ENCODE results near the gene PDE9A.

PDE9A gene

DNA sequence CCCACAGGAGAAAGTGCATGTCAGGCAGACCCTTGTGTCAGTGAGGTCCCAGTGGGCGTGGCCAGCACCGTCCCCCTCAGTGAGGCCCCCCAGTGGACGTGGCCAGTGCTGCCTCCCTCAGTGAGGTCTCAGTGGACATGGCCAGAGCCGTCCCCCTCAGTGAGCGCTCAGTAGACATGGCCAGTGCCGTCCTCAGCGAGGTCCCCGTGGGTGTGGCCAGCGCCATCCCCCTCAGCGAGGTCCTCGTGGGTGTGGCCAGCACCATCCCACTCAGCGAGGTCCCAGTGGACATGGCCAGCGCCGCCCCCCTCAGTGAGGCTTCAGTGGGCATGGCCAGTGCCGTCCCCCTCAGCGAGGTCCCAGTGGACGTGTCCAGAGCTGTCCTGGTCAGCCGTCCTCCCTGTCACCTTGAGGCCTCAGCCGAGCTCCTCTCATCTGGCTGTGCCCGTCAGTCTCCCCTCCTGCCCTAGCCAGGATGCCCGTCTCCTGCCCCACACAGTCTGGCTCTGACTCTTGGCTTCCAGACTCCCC is 35.5 kb downstream of the PDE9A start:
- no peak for TF ChIP-seq NFIC (IDR thresholded peaks at IDR 0.05)
- no peak for TF ChIP-seq TEAD4 (IDR thresholded peaks at IDR 0.05)
- TF ChIP-seq, protein P1, sequence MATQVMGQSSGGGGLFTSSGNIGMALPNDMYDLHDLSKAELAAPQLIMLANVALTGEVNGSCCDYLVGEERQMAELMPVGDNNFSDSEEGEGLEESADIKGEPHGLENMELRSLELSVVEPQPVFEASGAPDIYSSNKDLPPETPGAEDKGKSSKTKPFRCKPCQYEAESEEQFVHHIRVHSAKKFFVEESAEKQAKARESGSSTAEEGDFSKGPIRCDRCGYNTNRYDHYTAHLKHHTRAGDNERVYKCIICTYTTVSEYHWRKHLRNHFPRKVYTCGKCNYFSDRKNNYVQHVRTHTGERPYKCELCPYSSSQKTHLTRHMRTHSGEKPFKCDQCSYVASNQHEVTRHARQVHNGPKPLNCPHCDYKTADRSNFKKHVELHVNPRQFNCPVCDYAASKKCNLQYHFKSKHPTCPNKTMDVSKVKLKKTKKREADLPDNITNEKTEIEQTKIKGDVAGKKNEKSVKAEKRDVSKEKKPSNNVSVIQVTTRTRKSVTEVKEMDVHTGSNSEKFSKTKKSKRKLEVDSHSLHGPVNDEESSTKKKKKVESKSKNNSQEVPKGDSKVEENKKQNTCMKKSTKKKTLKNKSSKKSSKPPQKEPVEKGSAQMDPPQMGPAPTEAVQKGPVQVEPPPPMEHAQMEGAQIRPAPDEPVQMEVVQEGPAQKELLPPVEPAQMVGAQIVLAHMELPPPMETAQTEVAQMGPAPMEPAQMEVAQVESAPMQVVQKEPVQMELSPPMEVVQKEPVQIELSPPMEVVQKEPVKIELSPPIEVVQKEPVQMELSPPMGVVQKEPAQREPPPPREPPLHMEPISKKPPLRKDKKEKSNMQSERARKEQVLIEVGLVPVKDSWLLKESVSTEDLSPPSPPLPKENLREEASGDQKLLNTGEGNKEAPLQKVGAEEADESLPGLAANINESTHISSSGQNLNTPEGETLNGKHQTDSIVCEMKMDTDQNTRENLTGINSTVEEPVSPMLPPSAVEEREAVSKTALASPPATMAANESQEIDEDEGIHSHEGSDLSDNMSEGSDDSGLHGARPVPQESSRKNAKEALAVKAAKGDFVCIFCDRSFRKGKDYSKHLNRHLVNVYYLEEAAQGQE (IDR thresholded peaks at IDR 0.05; ENCODE audit: low read depth): no peak
- no peak for TF ChIP-seq RAD21 (IDR thresholded peaks at IDR 0.05; ENCODE audit: low read depth)
- no peak for TF ChIP-seq FOXM1 (IDR thresholded peaks at IDR 0.05; ENCODE audit: borderline replicate concordance, low read depth)
- TF ChIP-seq TAF1 (IDR thresholded peaks at IDR 0.05; ENCODE audit: low read depth): no peak
- TF ChIP-seq MAX (IDR thresholded peaks at IDR 0.05): no peak
- TF ChIP-seq EGR1 (IDR thresholded peaks at IDR 0.05): no peak
- TF ChIP-seq CEBPB (IDR thresholded peaks at IDR 0.05): no peak
- TF ChIP-seq TCF12 (IDR thresholded peaks at IDR 0.05; ENCODE audit: low read depth): no peak
- no peak for TF ChIP-seq EP300 (IDR thresholded peaks at IDR 0.05; ENCODE audit: borderline replicate concordance)
- no peak for TF ChIP-seq ZBTB7A (IDR thresholded peaks at IDR 0.05; ENCODE audit: low read depth)
- TF ChIP-seq YY1 (IDR thresholded peaks at IDR 0.05; ENCODE audit: low read depth): no peak

- TF ChIP-seq CREB1 (IDR thresholded peaks at IDR 0.05; ENCODE audit: low read depth) (no peak), MAX (IDR thresholded peaks at IDR 0.05) (no peak)
These were observed 37.2 kb downstream of the PDE9A start for GRCh38 chr21:42690586-42690985.

GRCh38 chr21:42691901-42692559 is 38.6 kb downstream of the PDE9A start:
- TF ChIP-seq TEAD4 (IDR thresholded peaks at IDR 0.05) (no peak), MAX (IDR thresholded peaks at IDR 0.05) (no peak), CEBPB (IDR thresholded peaks at IDR 0.05) (no peak), NFIC (IDR thresholded peaks at IDR 0.05) (no peak), YY1 (IDR thresholded peaks at IDR 0.05; ENCODE audit: low read depth) (no peak), ZBTB7A (IDR thresholded peaks at IDR 0.05; ENCODE audit: low read depth) (no peak), EP300 (IDR thresholded peaks at IDR 0.05; ENCODE audit: borderline replicate concordance) (no peak), EGR1 (IDR thresholded peaks at IDR 0.05) (no peak), TAF1 (IDR thresholded peaks at IDR 0.05; ENCODE audit: low read depth) (no peak), RAD21 (IDR thresholded peaks at IDR 0.05; ENCODE audit: low read depth) (no peak), FOXM1 (IDR thresholded peaks at IDR 0.05; ENCODE audit: borderline replicate concordance, low read depth) (no peak), CREB1 (IDR thresholded peaks at IDR 0.05; ENCODE audit: low read depth) (no peak), TCF12 (IDR thresholded peaks at IDR 0.05; ENCODE audit: low read depth) (no peak)
- TF ChIP-seq, protein P2, sequence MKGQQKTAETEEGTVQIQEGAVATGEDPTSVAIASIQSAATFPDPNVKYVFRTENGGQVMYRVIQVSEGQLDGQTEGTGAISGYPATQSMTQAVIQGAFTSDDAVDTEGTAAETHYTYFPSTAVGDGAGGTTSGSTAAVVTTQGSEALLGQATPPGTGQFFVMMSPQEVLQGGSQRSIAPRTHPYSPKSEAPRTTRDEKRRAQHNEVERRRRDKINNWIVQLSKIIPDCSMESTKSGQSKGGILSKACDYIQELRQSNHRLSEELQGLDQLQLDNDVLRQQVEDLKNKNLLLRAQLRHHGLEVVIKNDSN (IDR thresholded peaks at IDR 0.05): no peak
- TF ChIP-seq, protein P1 (IDR thresholded peaks at IDR 0.05; ENCODE audit: low read depth): no peak

DNA sequence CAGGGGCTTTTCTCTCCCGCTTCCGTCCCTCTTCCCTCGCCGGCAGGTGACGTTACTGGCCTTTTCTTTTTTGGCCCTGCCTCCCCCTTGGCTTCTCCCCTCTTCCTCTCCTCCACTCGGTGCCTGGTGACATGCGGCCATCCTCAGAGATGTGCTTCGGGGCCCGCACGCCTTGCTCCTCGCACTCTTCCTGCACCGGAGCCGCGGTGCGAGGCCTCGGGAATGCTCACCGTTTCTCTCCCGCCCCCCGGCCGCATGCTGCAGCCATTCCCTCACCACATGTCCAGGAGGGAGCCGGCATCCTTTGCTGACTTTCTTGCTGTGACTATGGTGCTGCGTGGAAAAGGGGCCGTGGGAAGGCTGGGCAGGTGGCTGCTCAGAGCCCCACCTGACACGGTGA is 39.3 kb downstream of the PDE9A start:
- TF ChIP-seq TEAD4 (IDR thresholded peaks at IDR 0.05) (no peak), CEBPB (IDR thresholded peaks at IDR 0.05) (no peak), CREB1 (IDR thresholded peaks at IDR 0.05; ENCODE audit: low read depth) (no peak), MAX (IDR thresholded peaks at IDR 0.05) (no peak), RAD21 (IDR thresholded peaks at IDR 0.05; ENCODE audit: low read depth) (no peak), TAF1 (IDR thresholded peaks at IDR 0.05; ENCODE audit: low read depth) (no peak), YY1 (IDR thresholded peaks at IDR 0.05; ENCODE audit: low read depth) (no peak), ZBTB7A (IDR thresholded peaks at IDR 0.05; ENCODE audit: low read depth) (no peak), TCF12 (IDR thresholded peaks at IDR 0.05; ENCODE audit: low read depth) (no peak), FOXM1 (IDR thresholded peaks at IDR 0.05; ENCODE audit: borderline replicate concordance, low read depth) (no peak)
- TF ChIP-seq, protein P2 (IDR thresholded peaks at IDR 0.05): no peak
- TF ChIP-seq, protein P1 (IDR thresholded peaks at IDR 0.05; ENCODE audit: low read depth): no peak

Measured in Ishikawa (cell line).